Measurements from ENCODE around the gene UPB1. TPM values are rescaled to one million over a fixed set of nuclear protein-coding genes. Genes with fewer than 3 reads are reported as not detected.

UPB1 gene
- total and polyA plus RNA-seq, 7 donors = 0.07 to 0.82 (median 0.18) TPM

DNA sequence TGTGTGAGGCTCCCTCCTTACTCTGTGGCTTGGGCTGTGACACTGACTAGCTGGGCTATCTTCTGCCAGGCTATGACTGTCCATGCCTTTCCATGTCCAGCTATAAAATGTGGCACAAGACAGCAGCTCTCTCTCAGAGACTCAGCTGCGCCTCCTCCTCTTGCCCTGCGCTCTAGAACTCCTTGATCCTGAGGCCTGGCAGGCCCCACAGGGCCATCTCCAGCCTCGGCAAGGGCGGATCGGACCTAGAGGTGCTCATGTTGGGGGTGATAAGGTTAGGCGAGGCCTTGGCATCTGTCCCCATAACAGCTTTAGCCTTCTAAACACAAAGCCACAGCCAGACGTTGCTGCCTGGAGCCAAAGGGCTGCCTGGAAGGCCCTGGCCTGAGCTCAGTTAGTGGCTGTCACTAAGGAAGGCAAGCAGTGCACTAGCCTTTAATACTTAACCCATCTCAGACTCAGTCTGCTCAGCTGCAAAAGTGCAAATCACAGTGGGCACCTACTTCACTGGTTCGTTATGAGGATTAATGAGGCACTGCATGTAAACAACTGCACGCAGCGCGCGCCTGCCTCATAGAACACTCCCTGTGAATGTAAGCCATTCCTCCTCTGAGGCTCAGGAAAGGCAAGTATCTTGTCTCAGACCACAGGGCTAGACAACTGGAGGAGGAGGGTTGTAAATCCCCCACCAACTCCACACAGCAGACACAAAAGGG is 58.6 kb downstream of the UPB1 start:
- Histone ChIP-seq H3K36me3 (ENCODE audit: insufficient read depth in 1 of 2, low read depth in 1 of 2) (peaks cover 6 to 34% of the 10 kb centered on the region in 2 donors), H3K4me3 (peak overlapping the region; percentile 87), H3K27ac (peak overlapping the region; percentile 95), H3K9me3 (no peaks in the 10 kb centered on the region), H3K27me3 (ENCODE audit: insufficient read depth in 3 of 3, low read length in 2 of 3) (no peaks in the 10 kb centered on the region), H3K4me1 (peaks cover 53% of the 10 kb centered on the region)
- TF ChIP-seq, protein P1, sequence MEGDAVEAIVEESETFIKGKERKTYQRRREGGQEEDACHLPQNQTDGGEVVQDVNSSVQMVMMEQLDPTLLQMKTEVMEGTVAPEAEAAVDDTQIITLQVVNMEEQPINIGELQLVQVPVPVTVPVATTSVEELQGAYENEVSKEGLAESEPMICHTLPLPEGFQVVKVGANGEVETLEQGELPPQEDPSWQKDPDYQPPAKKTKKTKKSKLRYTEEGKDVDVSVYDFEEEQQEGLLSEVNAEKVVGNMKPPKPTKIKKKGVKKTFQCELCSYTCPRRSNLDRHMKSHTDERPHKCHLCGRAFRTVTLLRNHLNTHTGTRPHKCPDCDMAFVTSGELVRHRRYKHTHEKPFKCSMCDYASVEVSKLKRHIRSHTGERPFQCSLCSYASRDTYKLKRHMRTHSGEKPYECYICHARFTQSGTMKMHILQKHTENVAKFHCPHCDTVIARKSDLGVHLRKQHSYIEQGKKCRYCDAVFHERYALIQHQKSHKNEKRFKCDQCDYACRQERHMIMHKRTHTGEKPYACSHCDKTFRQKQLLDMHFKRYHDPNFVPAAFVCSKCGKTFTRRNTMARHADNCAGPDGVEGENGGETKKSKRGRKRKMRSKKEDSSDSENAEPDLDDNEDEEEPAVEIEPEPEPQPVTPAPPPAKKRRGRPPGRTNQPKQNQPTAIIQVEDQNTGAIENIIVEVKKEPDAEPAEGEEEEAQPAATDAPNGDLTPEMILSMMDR (IDR thresholded peaks at IDR 0.05) = no peak
- intact Hi-C loops (cut with DNase I) = loop anchor here in 1 of 2 donors (10.0 kb wide), 1 partner anchor 639 kb away; no protein-coding TSS in a partner anchor
- 15 to 30% (median 17%) methylated on average over 12 of the region's 12 CpGs for WGBS, 3 donors
- ATAC-seq (peak in 3 of 4 donors; percentile 11 to 36 (median 22)), DNase-seq (peak; percentile 35 to 78)

DNA sequence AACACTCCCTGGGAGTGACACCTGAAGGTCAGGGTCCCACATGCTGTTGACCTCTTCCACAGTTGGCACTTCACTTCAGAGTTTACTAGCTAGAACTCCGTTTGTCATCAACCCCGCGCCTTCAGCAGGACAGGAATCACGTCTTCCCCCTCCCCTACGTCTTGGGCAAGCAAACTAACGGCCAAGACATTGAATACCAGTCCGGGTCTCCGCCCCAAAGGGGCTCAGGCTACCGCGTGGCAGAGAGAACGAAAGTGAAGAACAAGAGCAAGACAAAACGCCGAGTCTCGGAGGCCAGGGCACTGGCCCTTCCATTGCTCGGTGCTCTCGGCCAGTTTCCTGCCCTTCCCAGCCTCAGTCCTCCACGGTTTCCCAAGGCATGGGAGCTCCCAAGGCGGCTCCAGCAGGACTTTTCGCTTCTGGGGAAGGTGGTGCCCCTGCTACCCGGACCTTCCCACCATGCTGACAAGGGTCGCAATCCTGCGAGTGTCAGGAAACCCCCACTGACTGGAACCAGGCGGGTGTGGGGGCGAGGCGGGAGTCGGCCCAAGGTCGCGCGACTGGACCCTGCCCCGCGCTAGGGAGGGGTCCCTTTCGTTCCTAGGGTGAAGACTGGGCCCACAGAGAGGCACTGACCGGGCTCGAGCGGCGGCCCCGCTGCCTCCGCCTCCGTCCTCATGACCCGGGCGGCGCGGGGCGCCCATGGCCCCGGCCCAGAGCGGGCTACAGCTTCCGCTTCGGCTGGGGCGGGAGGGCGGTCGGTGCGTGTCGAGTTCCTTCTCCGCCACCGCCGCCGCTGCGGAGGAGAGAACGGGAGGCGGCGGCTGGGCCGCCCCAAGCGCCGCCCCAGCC is 59.4 kb downstream of the UPB1 start, which contains the start of gene GUCD1:
GUCD1 (minus strand) TSS at position 826 of the 852 bp plus-strand sequence; CDS start at position 679, 147 bp downstream.
- no peaks in the 10 kb centered on the region for H3K9me3 ChIP-seq
- peaks cover 59% of the 10 kb centered on the region for H3K4me1 ChIP-seq
- TF ChIP-seq, protein P1 (IDR thresholded peaks at IDR 0.05) = no peak
- peak; percentile 41 to 65 for DNase-seq
- H3K27me3 ChIP-seq (ENCODE audit: insufficient read depth in 3 of 3, low read length in 2 of 3) = no peaks in the 10 kb centered on the region
- intact Hi-C loops (cut with DNase I) = loop anchor here in 1 of 2 donors (10.0 kb wide), 1 partner anchor 640 kb away; no protein-coding TSS in a partner anchor
- H3K27ac ChIP-seq = peak within 1 kb of the TSS; percentile 95
- peaks cover 6 to 34% of the 10 kb centered on the region in 2 donors for H3K36me3 ChIP-seq (ENCODE audit: insufficient read depth in 1 of 2, low read depth in 1 of 2)
- ATAC-seq = peak in 3 of 4 donors; percentile 2 to 8 (median 3)
- peak within 1 kb of the TSS; percentile 87 for H3K4me3 ChIP-seq
- 0% methylated on average over 37 to 64 of the region's 64 CpGs for WGBS, 3 donors

DNA sequence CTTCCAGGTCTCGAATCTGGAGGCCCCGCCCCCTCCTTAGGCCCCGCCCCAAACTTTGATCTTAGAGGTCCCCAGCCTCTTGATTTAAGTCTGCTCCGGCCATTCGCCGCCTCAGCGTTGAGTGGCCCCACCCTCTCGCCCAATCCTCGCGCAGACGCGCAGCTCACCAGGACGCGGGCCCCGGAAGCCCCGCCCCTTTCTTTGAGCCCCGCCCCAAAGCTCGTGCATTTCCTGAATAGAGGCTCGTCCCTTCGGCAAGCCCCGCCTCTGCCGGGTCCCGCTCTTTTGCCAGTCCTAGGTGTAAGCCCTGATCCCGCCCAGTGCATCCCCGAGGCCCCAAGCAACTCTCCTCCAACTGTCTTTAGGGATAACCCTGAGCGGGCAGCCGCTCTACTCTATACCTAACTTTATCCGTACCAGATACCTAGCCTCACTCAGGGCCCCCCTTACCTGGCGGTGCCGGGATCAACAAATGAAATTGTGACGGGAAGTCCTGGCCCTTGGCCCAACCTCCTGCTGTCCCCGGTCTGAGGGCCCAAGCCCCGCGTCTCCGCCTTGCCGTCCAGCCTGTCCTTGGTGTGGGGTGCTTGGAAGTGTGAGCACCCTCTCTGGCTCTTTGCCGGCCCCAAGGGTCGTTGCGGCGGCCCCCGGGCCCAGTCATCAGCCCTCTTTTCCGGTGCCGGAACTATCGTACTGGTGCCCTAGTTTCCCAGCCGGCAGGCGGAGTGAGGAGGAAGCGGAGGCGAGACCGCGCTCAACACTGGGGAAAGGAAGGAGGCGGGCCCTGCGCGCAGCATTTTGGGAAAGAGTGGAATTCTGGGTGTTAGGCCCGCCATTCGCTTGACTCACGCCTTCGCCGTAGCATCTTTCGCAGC is 60.3 kb downstream of the UPB1 start, which contains the start of gene SNRPD3:
SNRPD3 (plus strand) TSS at position 835 of the 875 bp plus-strand sequence. CDS start 1,676 bp downstream, outside the sequence.
- peak within 1 kb of the TSS; percentile 87 for H3K4me3 ChIP-seq
- TF ChIP-seq, protein P1 (IDR thresholded peaks at IDR 0.05) = peak; percentile 16
- ATAC-seq (peak; percentile 88 to 92 (median 90)), DNase-seq (peak; percentile 100)
- no peaks in the 10 kb centered on the region for H3K9me3 ChIP-seq
- intact Hi-C loops (cut with DNase I) = loop anchor here in 1 of 2 donors (10.0 kb wide), 1 partner anchor 641 kb away; no protein-coding TSS in a partner anchor
- peaks cover 6 to 32% of the 10 kb centered on the region in 2 donors for H3K36me3 ChIP-seq (ENCODE audit: insufficient read depth in 1 of 2, low read depth in 1 of 2)
- peaks cover 58% of the 10 kb centered on the region for H3K4me1 ChIP-seq
- no peaks in the 10 kb centered on the region for H3K27me3 ChIP-seq (ENCODE audit: insufficient read depth in 3 of 3, low read length in 2 of 3)
- WGBS, 3 donors = 0 to 1% (median 0%) methylated on average over 51 to 59 of the region's 59 CpGs
- H3K27ac ChIP-seq = peak within 1 kb of the TSS; percentile 95

DNA sequence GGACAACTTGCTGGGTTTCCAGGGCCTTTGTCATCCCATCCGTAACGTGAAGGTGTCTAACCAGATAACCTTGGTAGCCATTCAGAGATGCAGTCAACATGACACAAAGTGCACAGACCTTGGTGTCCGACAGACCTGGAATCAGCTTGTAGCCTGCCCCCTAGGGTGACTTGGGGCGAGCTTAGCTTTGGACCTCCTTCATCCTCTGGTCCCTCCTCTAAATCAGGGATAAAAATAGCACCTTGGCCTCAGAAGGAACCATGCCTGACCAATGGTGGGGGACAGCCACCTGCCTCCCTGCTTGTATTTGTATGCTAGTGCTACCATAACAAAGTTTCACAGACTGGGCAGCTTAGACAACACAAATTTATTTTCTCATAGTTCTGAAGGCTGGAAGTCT is 64.3 kb downstream of the UPB1 start:
- WGBS, 3 donors = 22 to 43% (median 25%) methylated on average over 4 of the region's 4 CpGs

More for the DNA sequence above, 64.3 kb downstream of the UPB1 start:
- TF ChIP-seq, protein P1 (IDR thresholded peaks at IDR 0.05) = no peak
- intact Hi-C loops (cut with DNase I) = loop anchor here in 1 of 2 donors (10.0 kb wide), 1 partner anchor 645 kb away; no protein-coding TSS in a partner anchor
- H3K4me1 ChIP-seq = peaks cover 52% of the 10 kb centered on the region
- H3K9me3 ChIP-seq = no peaks in the 10 kb centered on the region
- H3K27me3 ChIP-seq (ENCODE audit: insufficient read depth in 3 of 3, low read length in 2 of 3) = no peaks in the 10 kb centered on the region
- DNase-seq = no peak
- H3K36me3 ChIP-seq (ENCODE audit: insufficient read depth in 1 of 2, low read depth in 1 of 2) = peaks cover 9 to 45% of the 10 kb centered on the region in 2 donors
- no peak for ATAC-seq
- H3K4me3 ChIP-seq = peak overlapping the region; percentile 5
- H3K27ac ChIP-seq = peak overlapping the region; percentile 51
